ENCODE measurements around the gene SHCBP1.
"Not testable (repeated sequence)": the region's sequence is repeated elsewhere in the genome, so short reads cannot be mapped to it uniquely, and the experiment has no call there.

Gene SHCBP1

GRCh38 chr16:46621006-46621933, at the start of gene SHCBP1:
TSS of gene SHCBP1 (minus strand) at chr16:46621379. CDS start at chr16:46621359, 20 bp downstream.
- DNase-seq: peak; percentile 97

GRCh38 chr16:46662123-46662522, 40.9 kb upstream of the SHCBP1 start:
- DNase-seq: no peak

- DNase-seq: peak; percentile 88
These were observed 37.7 kb upstream of the SHCBP1 start for GRCh38 chr16:46658925-46659324.

GRCh38 chr16:46651305-46651704, 30.1 kb upstream of the SHCBP1 start:
- DNase-seq: no peak

GRCh38 chr16:46650254-46650623, 29.1 kb upstream of the SHCBP1 start:
- DNase-seq: no peak

- no peak for DNase-seq
These were observed 28.5 kb upstream of the SHCBP1 start for GRCh38 chr16:46649588-46650253.

- no peak for DNase-seq
These were observed 27.5 kb upstream of the SHCBP1 start for GRCh38 chr16:46648656-46649055.

- no peak for DNase-seq
These were observed 18.1 kb upstream of the SHCBP1 start for GRCh38 chr16:46638947-46639925.

GRCh38 chr16:46632778-46633733, 11.9 kb upstream of the SHCBP1 start:
- DNase-seq: no peak

- DNase-seq: peak; percentile 42
These were observed 8.4 kb upstream of the SHCBP1 start for GRCh38 chr16:46629331-46630219.

GRCh38 chr16:46627746-46628145, 6.6 kb upstream of the SHCBP1 start:
- no peak for DNase-seq

GRCh38 chr16:46626681-46627080, 5.5 kb upstream of the SHCBP1 start:
- DNase-seq: not testable (repeated sequence)

- not testable (repeated sequence) for DNase-seq
These were observed 3.7 kb upstream of the SHCBP1 start for GRCh38 chr16:46624862-46625261.

- not testable (repeated sequence) for DNase-seq
These were observed 2.5 kb upstream of the SHCBP1 start for GRCh38 chr16:46623707-46624106.

GRCh38 chr16:46623246-46623645, 2.1 kb upstream of the SHCBP1 start:
- not testable (repeated sequence) for DNase-seq

- no peak for DNase-seq
These were observed 926 bp upstream of the SHCBP1 start for GRCh38 chr16:46621934-46622676.

GRCh38 chr16:46620266-46621005, 743 bp downstream of the SHCBP1 start:
- peak; percentile 77 for DNase-seq

- DNase-seq: no peak
These were observed 2.7 kb downstream of the SHCBP1 start for GRCh38 chr16:46618516-46618915.

GRCh38 chr16:46614006-46614405, 7.2 kb downstream of the SHCBP1 start:
- no peak for DNase-seq

Data from hematopoietic multipotent progenitor cell treated with erythropoietin and hydrocortisone succinate and interleukin-3 and kit ligand, for 4 days (in vitro differentiated cells).